ENCODE results near the gene ATOSA. TPM values are rescaled to one million over a fixed set of nuclear protein-coding genes. Genes with fewer than 3 reads are reported as not detected.

ATOSA gene, protein sequence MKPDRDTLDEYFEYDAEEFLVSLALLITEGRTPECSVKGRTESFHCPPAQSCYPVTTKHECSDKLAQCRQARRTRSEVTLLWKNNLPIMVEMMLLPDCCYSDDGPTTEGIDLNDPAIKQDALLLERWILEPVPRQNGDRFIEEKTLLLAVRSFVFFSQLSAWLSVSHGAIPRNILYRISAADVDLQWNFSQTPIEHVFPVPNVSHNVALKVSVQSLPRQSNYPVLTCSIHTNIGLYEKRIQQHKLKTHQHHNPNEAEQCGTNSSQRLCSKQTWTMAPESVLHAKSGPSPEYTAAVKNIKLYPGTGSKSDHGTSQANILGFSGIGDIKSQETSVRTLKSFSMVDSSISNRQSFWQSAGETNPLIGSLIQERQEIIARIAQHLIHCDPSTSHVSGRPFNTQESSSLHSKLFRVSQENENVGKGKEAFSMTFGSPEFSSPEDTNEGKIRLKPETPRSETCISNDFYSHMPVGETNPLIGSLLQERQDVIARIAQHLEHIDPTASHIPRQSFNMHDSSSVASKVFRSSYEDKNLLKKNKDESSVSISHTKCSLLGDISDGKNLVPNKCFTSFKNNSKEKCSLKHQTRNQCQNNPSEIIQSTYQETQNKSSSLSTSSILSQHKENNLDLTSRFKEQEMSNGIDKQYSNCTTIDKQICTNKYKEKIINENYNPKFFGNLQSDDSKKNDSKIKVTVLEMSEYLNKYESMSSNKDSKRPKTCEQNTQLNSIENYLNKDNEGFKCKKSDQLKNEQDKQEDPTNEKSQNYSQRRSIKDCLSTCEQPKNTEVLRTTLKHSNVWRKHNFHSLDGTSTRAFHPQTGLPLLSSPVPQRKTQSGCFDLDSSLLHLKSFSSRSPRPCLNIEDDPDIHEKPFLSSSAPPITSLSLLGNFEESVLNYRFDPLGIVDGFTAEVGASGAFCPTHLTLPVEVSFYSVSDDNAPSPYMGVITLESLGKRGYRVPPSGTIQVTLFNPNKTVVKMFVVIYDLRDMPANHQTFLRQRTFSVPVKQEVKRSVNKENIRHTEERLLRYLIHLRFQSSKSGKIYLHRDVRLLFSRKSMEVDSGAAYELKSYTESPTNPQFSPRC
- total RNA-seq (2014; rRNA removed; shearing (Covaris generic)) = 5.3 and 6.8 TPM in 2 replicates

DNA sequence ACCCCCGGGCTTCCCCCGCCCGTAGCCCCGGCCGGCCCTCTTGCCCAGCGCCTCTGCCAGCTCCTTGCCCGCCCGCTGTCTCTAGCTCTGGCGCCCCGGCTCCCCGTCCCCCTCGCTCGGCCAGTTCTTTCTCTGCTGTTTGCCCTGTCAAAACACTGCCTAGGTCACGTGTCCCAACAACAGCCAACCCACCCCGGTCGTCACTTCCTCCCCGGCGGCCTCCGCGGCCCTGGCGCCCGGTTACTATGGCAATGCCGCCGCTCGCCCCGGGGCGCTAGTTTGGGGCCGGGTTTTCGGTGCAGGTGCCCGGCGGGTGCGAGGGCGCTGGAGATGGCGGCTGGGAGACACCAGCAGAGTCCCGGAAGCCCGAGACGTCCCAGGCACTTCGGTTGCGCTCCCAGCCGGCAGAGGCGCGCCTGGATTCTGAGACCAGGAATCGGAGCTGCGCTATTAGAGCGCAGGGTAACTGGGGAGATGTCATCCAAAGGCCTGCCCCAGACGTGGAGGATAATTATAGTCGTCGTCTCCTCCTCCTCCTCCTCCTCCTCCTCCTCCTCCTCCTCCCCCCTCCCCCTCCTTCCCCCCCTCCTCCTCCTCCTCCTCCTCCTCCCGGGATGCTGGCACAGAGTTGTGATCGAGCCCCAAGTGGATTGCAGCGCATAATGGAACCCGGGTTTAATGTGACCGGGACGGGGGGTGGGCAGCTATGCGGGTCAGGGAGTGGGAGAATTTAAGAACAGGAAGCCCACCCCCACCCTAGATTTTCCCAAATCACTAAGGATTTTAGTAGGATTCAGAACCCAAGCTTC, at the start of gene ATOSA:
ATOSA (minus strand) TSS at position 157 of the 809 bp plus-strand sequence. CDS start 1,367 bp downstream, outside the sequence.
- peak; percentile 87 for DNase-seq (ENCODE audit: low spot score)

DNA sequence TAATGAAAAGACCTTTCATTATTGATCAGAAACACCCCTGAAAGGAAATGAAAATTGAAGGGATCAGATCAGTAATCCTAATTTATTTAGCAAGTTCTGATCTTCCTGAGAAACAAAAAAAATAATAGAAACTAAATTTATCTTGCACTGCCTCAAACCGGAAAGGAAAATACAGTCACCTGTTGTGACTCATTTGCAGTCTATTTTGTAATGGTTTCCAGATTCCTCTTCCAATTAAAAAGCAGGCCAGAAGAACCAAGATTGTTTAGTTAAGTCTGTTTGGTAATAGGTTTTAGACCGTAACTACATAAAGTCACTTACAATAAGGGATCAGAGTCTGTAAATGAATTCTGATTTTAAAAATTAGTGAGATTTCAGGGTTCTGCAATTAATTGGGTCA, 49.7 kb upstream of the ATOSA start:
- no peak for DNase-seq (ENCODE audit: low spot score)

DNA sequence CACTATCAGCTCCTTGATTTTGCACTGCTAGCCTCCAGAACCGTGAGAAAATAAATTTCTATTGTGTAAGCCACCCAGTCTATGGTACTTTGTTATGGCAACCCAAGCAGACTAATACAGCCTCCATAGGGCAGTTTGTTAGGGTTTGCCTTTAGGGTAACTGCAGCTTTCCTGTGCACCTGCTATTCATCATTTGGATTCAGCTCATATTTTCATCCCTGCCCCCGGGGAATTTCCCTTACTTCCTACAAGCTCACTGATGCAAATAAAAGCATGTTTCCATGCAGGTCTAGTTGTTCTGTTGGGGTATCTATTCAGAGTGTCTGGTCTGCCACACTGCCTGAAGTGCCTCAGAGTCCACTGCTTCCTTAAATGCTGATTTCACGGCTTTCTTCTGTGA, 48.6 kb upstream of the ATOSA start:
- no peak for DNase-seq (ENCODE audit: low spot score)

DNA sequence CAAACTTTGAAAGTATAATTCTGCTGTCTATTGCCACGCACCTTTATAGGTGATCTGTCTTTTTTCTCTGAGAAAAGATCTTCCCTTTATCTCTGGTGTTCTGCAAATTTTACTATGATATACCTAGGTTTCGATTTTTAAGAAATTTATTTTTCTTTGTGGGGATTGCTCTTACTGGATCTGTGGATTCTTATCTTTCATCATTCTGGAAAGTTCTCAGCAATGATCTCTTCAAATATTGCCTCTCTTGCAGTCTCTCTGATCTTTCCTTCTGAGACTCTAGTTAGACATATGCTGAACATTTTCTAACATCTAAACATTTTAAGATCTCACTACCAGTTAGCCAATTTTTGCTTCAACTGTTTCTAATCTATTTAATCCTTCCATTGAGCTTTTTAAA, 47.0 kb upstream of the ATOSA start:
- no peak for DNase-seq (ENCODE audit: low spot score)

DNA sequence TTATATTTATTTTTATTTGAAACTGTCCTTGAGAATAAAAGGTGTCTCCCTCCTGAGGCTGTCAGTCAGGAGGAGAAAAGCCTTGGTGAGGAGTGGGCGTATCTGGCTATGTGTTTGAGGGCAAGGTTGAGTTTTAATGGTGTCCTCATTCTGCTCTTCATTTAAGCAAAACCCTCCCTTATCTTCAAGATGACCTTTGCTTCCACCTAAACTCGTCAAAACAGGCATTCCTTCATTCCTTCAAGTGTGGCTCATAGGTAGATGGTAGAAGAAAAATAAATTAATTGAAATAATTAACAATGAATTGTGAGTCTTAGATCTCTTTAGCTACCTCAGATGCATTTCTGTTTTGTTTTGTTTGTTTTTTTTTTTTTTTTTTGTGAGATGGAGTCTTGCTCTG, 39.4 kb upstream of the ATOSA start:
- no peak for DNase-seq (ENCODE audit: low spot score)

DNA sequence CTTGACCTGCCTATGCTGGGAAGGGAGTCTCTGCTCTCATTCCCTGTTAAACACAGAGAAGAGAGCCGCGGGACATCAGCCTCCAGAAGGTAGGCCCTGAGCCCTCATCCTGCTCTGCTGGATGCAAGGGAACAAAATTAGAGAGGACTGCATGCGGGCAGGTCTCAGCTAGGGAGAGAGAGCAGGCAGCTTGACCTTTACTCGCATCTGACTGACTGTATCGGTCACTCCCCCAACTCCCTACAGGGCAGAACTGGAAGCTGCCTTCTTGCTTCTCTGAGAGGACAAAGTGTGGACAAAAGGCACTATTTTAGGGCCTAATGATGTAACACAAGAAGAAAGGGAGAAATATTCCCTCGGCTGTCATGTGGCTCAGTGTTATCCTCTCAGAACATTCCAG, 38.7 kb upstream of the ATOSA start:
- no peak for DNase-seq (ENCODE audit: low spot score)

DNA sequence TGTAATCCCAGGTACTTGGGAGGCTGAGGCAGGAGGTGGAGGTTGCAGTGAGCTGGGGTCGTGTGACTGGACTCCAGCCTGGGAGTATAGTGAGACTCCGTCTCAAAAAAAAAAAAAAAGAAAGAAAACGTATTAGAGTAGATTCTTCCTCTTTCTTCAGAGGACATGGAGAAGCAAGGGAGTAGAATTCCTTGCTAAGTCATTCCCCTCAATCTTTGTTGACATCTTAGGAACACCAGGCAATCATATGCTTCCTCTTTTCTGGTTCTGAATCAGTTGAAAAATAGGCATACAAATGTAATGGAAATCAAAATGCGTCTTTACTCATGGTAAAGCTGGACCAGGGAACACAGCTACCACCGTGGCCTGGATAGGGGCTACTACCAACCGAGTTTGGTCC, 38.3 kb upstream of the ATOSA start:
- DNase-seq (ENCODE audit: low spot score) = no peak

DNA sequence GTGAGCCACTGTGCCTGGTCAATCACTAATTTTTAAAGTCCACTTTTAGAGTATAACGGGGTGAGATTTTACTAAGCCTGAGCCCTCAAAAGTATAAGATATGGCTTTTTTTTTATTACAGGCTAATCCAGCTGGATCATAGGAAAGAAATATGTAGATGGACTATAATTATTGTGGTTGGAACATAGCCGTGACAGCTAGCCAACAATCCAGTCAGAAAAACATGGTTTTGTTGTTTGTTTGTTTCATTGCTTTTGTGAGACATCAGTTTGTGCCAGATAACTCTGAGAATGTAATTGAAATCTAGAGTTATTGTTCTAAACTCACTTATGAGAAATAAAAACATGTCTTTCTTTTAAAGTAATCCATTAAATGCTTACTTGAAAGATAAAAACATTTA, 37.3 kb upstream of the ATOSA start:
- no peak for DNase-seq (ENCODE audit: low spot score)

DNA sequence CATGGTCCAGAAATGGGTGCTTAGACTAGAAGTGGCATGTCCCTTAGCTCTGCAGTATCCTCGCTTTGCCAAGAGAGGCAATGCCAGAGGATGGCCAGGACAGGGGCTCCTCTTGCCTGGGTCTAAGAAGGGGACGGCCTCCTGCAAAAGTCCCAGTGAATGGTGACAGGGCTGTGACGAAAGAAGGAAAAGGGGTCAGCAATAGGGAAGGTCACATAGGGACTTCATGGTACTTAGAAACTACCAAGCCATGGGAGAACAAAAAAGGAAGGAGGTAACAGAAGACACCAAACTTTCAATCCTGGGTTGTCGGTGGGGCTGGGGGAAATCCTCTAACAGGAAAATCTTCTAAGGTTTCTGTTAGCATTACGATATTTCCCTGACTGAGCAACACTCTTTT, 36.2 kb upstream of the ATOSA start:
- DNase-seq (ENCODE audit: low spot score) = no peak

DNA sequence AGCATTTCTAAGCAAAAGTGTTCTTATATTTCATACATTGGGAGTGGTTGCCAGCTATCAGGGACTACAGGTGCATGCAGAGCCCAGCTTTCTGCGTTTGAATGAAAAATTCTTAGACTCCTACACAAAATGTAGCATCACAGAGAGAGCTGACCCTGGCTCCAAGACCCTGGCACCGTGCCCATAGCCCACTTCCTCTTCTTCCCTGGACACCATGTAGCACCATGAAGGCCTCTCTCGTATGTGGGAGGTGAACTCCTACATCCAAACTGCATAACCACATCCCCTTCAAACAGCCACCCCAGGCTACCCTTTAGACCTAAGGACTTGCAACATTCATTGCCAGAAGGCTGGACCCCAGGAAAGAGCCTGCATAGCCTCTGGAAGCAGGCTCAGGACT, 35.8 kb upstream of the ATOSA start:
- DNase-seq (ENCODE audit: low spot score) = no peak

DNA sequence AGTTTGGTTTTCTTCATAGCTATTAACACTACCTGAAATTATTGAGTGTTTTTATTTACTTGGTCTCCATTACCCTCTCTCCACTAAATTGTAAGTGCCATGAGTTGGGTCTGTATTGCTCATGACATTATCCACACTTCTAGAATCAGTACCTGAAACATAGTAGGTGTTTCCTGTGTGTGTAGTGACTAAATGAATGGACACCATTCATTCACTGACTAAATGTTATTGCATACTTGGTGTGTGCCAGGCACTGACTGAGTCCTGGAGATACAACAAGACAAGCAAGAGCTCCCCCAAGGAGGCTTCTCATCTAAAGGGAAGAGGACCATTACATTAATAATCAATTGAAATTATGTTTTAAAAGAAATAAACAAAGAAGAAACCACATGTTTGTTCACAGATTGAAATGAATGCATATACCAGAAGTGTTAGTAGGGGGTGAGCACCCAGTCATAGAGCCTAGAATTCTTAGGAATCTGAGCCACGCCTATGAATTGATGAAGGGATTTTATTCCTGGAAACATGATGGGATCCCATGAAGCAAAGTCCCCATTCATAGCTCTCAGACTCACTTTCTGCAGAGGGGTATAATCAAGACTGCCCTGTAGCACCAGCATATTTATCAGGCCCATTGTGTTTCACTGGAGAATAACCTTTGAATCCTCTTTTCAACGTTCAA, 31.7 kb upstream of the ATOSA start:
- DNase-seq (ENCODE audit: low spot score) = no peak

DNA sequence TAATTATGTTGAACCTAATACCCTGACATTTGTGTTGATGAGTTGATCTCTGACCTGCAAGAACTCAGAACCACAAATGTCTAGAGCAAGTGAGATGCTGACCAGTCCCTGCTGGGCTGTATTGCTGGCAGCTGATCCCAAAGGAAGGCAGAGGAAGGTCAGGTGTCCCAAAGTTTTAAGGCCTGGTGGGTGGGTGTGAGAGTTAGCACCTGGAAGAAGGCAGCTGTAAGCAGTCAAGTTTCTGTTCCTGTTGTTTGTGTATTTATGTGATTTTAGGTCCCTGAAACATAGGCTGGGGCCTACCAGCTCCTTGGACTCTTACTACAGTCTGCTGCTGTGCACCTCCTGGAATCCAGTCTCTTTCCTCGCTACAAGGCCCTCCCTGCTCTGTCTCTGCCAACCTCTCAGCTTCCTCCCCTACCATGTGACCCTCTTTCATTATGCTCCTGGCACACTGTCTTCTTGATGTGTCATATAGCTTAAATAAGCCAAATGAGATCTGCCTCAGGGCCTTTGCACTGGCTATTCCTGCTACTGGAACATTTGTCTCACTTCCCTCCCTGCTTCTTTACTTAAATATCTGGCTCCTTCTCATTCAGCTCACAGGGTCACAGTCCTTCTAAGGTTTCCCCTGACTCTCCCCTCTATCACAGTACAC, 31.0 kb upstream of the ATOSA start:
- no peak for DNase-seq (ENCODE audit: low spot score)

DNA sequence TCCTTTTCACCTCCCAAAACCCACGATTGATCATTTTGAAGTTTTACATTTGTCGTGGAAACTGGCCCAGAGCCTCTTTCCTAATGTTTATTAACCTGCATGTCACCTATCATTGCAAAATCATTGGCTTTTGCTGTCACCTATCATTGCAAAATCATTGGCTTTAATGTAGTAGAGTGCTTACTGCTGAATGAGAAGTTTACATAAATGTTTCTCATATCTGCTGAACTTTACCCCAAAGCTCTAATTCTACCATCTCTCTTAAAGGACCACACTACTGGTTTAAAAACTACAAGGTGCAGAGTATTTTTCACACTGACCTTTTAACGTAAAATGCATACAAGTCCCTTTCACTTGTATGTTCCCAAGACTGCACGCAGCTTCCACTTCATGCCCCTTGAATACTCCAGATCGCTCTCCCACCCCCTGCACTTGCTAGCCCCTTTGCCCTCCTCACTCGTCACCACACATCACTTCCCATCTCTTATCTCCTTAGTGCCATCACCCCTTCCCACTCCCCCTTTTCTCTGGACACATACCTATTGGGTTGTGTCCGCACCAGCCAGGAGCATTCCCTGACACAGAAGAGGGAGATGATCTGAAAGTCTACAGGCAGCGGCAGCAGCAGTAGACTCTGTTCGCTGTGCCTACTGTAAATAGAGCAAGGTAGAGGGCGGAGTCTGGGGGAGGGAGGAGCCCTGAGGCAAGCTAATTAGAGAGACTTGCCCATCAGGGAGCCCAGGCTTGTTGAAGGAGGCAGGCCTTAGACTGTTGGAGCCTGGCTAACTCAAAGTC, 30.2 kb upstream of the ATOSA start:
- DNase-seq (ENCODE audit: low spot score) = peak; percentile 56

DNA sequence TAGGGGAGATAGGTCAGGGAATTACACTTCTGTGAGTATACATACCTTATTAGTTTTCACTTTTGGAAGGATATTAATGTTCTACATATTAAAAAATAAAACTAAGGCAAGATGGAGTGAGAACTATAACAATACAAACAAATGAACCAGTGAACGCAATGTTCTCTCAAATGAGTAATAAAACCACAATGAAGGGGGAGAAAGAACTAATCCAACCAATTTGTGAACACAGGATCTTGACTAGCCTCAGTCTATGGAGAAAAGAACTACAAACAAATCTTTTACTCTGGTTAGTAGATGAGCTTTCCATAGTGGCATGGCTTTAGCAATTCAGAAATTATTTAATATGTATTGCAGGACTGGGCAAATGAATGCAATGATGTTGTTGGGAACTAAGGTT, 26.9 kb upstream of the ATOSA start:
- DNase-seq (ENCODE audit: low spot score) = no peak

DNA sequence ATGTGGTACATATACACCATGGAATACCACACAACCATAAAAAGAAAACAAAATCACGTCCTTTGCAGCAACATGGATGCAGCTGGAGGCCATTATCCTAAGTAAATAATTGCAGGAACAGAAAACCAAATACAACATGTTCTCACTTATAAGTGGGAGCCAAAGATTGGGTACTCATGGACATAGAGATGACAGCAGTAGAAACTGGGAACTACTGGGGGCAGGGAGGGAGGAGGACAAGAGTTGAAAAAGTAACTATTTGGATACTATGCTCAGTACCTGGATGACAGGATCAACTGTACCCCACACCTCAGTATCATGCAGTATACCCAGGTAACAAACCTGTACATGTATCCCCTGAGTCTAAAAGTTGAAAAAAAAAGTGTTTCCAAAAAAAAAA, 23.2 kb upstream of the ATOSA start:
- DNase-seq (ENCODE audit: low spot score) = no peak

DNA sequence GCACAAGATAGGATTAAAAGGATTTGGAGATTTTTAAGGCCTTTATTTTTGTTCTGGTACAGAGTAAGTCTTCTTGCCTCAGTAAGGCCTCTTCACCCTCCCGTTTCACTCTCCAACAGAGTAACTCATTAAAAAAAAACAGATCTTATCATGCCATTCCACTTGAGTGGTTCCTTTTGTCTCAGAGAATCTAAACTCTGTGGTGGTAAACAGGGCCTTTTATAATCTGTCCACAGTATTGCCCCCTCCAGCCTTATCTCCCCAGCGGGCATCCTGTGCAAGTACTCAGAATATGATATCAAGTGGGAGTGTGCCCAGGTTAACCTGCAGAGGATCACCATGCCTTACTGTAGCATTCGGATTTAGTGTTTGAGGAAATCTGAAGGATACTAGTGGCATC, 20.3 kb upstream of the ATOSA start:
- no peak for DNase-seq (ENCODE audit: low spot score)

DNA sequence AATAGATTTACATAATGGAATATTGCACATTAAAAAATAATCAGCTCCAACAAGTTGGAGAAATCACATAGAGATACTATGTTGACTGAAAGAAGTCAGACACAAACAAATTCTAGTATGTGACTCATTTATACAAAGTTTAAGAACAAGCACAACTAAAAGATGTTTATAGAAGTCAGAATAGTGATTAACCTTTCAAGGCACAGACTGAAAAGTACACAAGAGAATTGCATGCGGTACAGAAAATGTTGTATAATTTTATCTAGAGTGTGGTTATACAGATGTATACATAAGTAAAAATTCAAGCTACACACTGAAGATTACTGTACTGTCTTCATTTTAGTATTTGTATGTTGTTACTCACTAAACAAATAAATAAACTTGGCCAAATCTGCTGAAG, 19.3 kb upstream of the ATOSA start:
- no peak for DNase-seq (ENCODE audit: low spot score)

DNA sequence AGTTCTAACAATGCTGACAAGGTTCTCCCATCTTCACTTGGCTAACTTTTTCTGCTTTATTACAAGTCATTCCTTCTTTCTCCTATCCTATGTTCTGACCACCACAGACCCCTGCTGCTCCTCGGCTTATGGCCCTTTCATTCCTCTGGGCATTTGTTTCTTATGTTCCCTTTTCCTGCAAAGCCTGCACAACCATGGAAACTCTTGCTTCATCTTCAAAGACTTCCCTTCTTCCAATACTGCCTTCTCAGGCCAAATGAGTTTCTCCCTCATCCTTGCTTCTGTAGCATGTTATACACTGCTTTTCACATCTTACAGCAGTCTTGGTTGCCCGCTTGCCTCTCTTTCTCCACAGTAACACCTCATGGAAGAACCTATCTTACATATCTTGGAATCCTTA, 17.9 kb upstream of the ATOSA start:
- DNase-seq (ENCODE audit: low spot score) = no peak

DNA sequence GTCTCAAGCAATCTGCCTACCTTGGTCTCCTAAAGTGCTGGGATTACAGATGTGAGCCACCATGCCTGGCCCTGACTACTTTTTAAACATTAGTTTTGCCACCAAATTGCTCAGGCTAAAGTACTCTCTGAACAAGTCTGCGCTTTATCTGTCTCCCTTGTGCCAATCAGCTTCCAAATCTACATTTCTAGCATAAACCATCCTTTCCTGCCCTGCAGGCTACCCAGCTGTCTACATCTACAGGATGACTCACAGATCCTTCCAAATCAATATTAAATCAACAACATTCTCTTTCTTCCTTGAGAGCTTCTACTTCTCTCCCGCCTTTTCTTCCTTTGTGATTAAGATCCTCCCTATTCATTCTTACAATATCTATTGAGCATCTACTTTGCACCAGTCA, 16.0 kb upstream of the ATOSA start:
- DNase-seq (ENCODE audit: low spot score) = no peak

DNA sequence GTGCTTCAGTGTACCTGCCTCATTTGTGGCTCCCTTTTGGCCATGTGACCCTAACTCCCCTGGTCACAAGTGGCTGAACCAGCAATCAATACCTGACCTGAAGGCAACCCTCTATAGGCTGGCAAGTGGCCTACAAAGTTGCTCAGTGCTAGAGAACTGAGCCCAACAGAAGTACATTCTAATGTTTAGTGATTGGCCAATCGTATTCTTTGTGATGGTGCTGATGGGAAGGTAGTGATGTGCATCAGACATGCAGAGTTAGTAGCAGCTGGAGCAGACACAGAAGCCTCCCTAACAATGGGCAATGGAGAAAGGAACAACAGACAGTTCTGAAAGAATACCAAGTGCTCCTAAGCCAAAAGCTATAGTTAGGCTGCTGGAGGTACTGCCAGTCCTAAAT, 10.4 kb upstream of the ATOSA start:
- no peak for DNase-seq (ENCODE audit: low spot score)
